Neural crest cell (in vitro differentiated cells): Measurements from ENCODE around the gene FOXC2. TPM values are rescaled to one million over a fixed set of nuclear protein-coding genes. Genes with fewer than 3 reads are reported as not detected.

Experiments used
- DNase-seq: peaks from one replicate; pipeline ENCODE4 v3.0.0; 2021; ENCODE audit warnings: low read depth, mixed read lengths, low spot score
- H3K27ac Mint-ChIP-seq: one replicate; pipeline ENCODE4 v1.8.0; 2021; ENCODE audit warnings: mild to moderate bottlenecking, mixed read lengths; ENCODE audit not compliant: unreplicated experiment
- H3K27me3 Mint-ChIP-seq: 2 replicates; pipeline ENCODE4 v1.8.0; 2021; ENCODE audit warnings: low read depth, mild to moderate bottlenecking, mixed read lengths
- H3K36me3 Mint-ChIP-seq: 2 replicates; pipeline ENCODE4 v1.8.0; 2021; ENCODE audit warnings: low read depth, mild to moderate bottlenecking, mixed read lengths
- H3K4me1 Mint-ChIP-seq: 2 replicates; pipeline ENCODE4 v1.8.0; 2021; ENCODE audit warnings: mixed read lengths
- H3K4me3 Mint-ChIP-seq: one replicate; pipeline ENCODE4 v1.8.0; 2021; ENCODE audit warnings: mild to moderate bottlenecking, mixed read lengths
- H3K9me3 Mint-ChIP-seq: 2 replicates; pipeline ENCODE4 v1.8.0; 2021; ENCODE audit warnings: mixed read lengths
- CTCF ChIP-seq: fragments of 200-600 bp; sonication (generic); conservative IDR thresholded peaks from 2 replicates; pipeline ENCODE4 v1.5.0; 2021; ENCODE audit warnings: antibody characterized with exemption, mild to moderate bottlenecking
- total RNA-seq: library from RNA; stranded (reverse); gene quantifications from 2 replicates; pipeline ENCODE4 v1.2.1, GENCODE V29; 2021

The FOXC2 gene
- total RNA-seq, 1 donor from 2014 or later, result not detected

- no peak for DNase-seq
- H3K4me3 Mint-ChIP-seq, result no peak overlapping the region
- no peaks in the 10 kb centered on the region for H3K27me3 Mint-ChIP-seq
- H3K36me3 Mint-ChIP-seq, result peaks cover 3% of the 10 kb centered on the region
- H3K9me3 Mint-ChIP-seq, result no peaks in the 10 kb centered on the region
- TF ChIP-seq CTCF, result no peak
- H3K4me1 Mint-ChIP-seq, result peaks cover 2% of the 10 kb centered on the region
- no peak overlapping the region for H3K27ac Mint-ChIP-seq
Observed at GRCh38 chr16:86541560-86541959, 25.1 kb upstream of the FOXC2 start.

- H3K4me3 Mint-ChIP-seq, result no peak overlapping the region
- no peak for TF ChIP-seq CTCF
- H3K27ac Mint-ChIP-seq, result no peak overlapping the region
- no peak for DNase-seq
- H3K36me3 Mint-ChIP-seq, result peaks cover 3% of the 10 kb centered on the region
- no peaks in the 10 kb centered on the region for H3K9me3 Mint-ChIP-seq
- no peaks in the 10 kb centered on the region for H3K4me1 Mint-ChIP-seq
- no peaks in the 10 kb centered on the region for H3K27me3 Mint-ChIP-seq
Observed at GRCh38 chr16:86542756-86543750, 23.6 kb upstream of the FOXC2 start.

- Mint-ChIP-seq H3K36me3 (peaks cover 3% of the 10 kb centered on the region), H3K27me3 (no peaks in the 10 kb centered on the region), H3K9me3 (no peaks in the 10 kb centered on the region), H3K4me1 (no peaks in the 10 kb centered on the region), H3K4me3 (no peak overlapping the region), H3K27ac (no peak overlapping the region)
- no peak for TF ChIP-seq CTCF
- DNase-seq, result no peak
Observed at GRCh38 chr16:86545481-86545880, 21.1 kb upstream of the FOXC2 start.

GRCh38 chr16:86545954-86546637 is 20.5 kb upstream of the FOXC2 start:
- Mint-ChIP-seq H3K36me3 (peaks cover 3% of the 10 kb centered on the region), H3K27me3 (no peaks in the 10 kb centered on the region), H3K27ac (peak overlapping the region; percentile 57), H3K9me3 (no peaks in the 10 kb centered on the region), H3K4me3 (no peak overlapping the region), H3K4me1 (no peaks in the 10 kb centered on the region)
- DNase-seq, result no peak
- TF ChIP-seq CTCF, result no peak

GRCh38 chr16:86546638-86547013 is 20.0 kb upstream of the FOXC2 start:
- Mint-ChIP-seq H3K27ac (peak overlapping the region; percentile 57), H3K4me1 (no peaks in the 10 kb centered on the region), H3K9me3 (no peaks in the 10 kb centered on the region), H3K27me3 (no peaks in the 10 kb centered on the region), H3K36me3 (peaks cover 3% of the 10 kb centered on the region), H3K4me3 (no peak overlapping the region)
- TF ChIP-seq CTCF, result no peak
- no peak for DNase-seq
